Astrocyte (in vitro differentiated cells and primary cell): ENCODE measurements around the gene KIF18B. TPM values are rescaled to one million over a fixed set of nuclear protein-coding genes. Genes with fewer than 3 reads are reported as not detected.

Experiments
- DNase-seq: peaks from one replicate; pipeline ENCODE4 v3.0.0-alpha.2; 2010; ENCODE audit warnings: low read depth
- FAIRE-seq: peaks from 2 replicates; lab custom pipeline; 2011; peaks lifted over from hg19 to GRCh38; lab: Jason Lieb, UNC
- H2AFZ ChIP-seq: 2 replicates; pipeline ENCODE4 v1.6.0; 2012; ENCODE audit warnings: low read depth, low read length, inconsistent platforms
- H3K27ac ChIP-seq: 2 replicates; pipeline ENCODE4 v1.5.1; 2011; ENCODE audit warnings: low read depth, low read length, inconsistent platforms
- H3K27me3 ChIP-seq: 2 replicates; pipeline ENCODE4 v1.6.0; 2011; ENCODE audit warnings: low read length, inconsistent platforms; ENCODE audit not compliant: insufficient read depth
- H3K36me3 ChIP-seq: 2 replicates; pipeline ENCODE4 v1.5.1; 2011; ENCODE audit warnings: low read length, inconsistent platforms; ENCODE audit not compliant: insufficient read depth
- H3K4me1 ChIP-seq: 2 replicates; pipeline ENCODE4 v1.5.1; 2011; ENCODE audit warnings: low read length, inconsistent platforms; ENCODE audit not compliant: insufficient read depth
- H3K4me2 ChIP-seq: 2 replicates; pipeline ENCODE4 v1.6.0; 2012; ENCODE audit warnings: low read length, inconsistent platforms
- H3K4me3 ChIP-seq: 2 replicates; pipeline ENCODE4 v1.5.1; 2011; ENCODE audit warnings: low read depth, mild to moderate bottlenecking, low read length, inconsistent platforms; ENCODE audit not compliant: insufficient read depth
- H3K79me2 ChIP-seq: 2 replicates; pipeline ENCODE4 v1.6.0; 2012; ENCODE audit warnings: mild to moderate bottlenecking, low read length, inconsistent platforms; ENCODE audit not compliant: insufficient read depth
- H3K9ac ChIP-seq: 2 replicates; pipeline ENCODE4 v1.6.0; 2012; ENCODE audit warnings: mild to moderate bottlenecking, low read length, inconsistent platforms
- H3K9me3 ChIP-seq: 2 replicates; pipeline ENCODE4 v1.5.1; 2012; ENCODE audit warnings: low read depth, mild to moderate bottlenecking, low read length, inconsistent platforms; ENCODE audit not compliant: insufficient read depth
- H4K20me1 ChIP-seq: 2 replicates; pipeline ENCODE4 v1.6.0; 2012; ENCODE audit warnings: low read length, inconsistent platforms; ENCODE audit not compliant: insufficient read depth
- H3K27ac Mint-ChIP-seq: one replicate; pipeline ENCODE4 v1.8.0; 2021; ENCODE audit warnings: mild to moderate bottlenecking, mixed read lengths; ENCODE audit not compliant: unreplicated experiment
- H3K27me3 Mint-ChIP-seq: one replicate; pipeline ENCODE4 v1.8.0; 2021; ENCODE audit warnings: low read depth, mixed read lengths; ENCODE audit not compliant: unreplicated experiment
- H3K36me3 Mint-ChIP-seq: one replicate; pipeline ENCODE4 v1.8.0; 2021; ENCODE audit warnings: low read depth, mixed read lengths; ENCODE audit not compliant: unreplicated experiment
- H3K4me1 Mint-ChIP-seq: one replicate; pipeline ENCODE4 v1.8.0; 2021; ENCODE audit warnings: low read depth, mixed read lengths; ENCODE audit not compliant: unreplicated experiment
- H3K4me3 Mint-ChIP-seq: one replicate; pipeline ENCODE4 v1.8.0; 2021; ENCODE audit warnings: mild to moderate bottlenecking, moderate library complexity, mixed read lengths; ENCODE audit not compliant: unreplicated experiment
- H3K9me3 Mint-ChIP-seq: one replicate; pipeline ENCODE4 v1.8.0; 2021; ENCODE audit warnings: mild to moderate bottlenecking, mixed read lengths; ENCODE audit not compliant: unreplicated experiment
- EZH2 ChIP-seq: IDR thresholded peaks from 2 replicates; pipeline ENCODE4 v1.6.1; 2012; ENCODE audit warnings: mild to moderate bottlenecking, low read length, inconsistent platforms; ENCODE audit not compliant: insufficient read depth
- total RNA-seq: library from RNA; stranded (reverse); gene quantifications from 2 replicates; pipeline ENCODE4 v1.2.1, GENCODE V29; 2021
- TF ChIP-seq, protein P1 (sequence below): IDR thresholded peaks from 2 replicates; pipeline ENCODE4 v1.5.1; 2011; ENCODE audit warnings: low read depth, mild to moderate bottlenecking, inconsistent platforms, low read length, moderate library complexity; ENCODE audit not compliant: insufficient read depth

Gene KIF18B
- total RNA-seq, 1 donor from 2014 or later = 1.8 TPM

DNA sequence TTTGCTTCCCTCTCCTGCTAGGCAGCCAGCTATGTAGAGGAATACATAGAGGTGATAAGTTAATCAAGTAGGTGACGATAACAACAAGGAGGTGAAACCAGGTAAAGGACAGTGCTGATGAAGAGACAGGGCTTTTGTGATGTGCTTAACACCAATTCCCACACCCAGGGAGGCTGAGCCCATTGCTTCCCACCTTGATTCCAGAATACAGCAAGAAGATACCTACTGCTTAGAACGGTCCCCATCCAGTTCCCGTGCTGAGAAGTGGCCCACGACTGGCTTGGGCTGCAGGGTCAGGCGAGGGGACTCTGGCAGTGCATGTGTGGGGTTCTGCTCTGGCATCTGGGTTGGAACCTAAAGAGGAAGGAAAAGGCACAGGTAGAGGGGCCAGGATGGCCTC is 16.2 kb downstream of the KIF18B start:
- Histone ChIP-seq H3K4me2 (no peak overlapping the region), H3K4me3 (no peak overlapping the region), H3K4me1 (no peaks in the 10 kb centered on the region), H3K36me3 (peaks cover 9% of the 10 kb centered on the region), H3K9ac (no peak overlapping the region), H2AFZ (no peak overlapping the region), H3K27me3 (no peaks in the 10 kb centered on the region), H3K79me2 (peaks cover 19% of the 10 kb centered on the region), H3K27ac (no peak overlapping the region), H3K9me3 (no peaks in the 10 kb centered on the region), H4K20me1 (no peaks in the 10 kb centered on the region)
- no peak for TF ChIP-seq EZH2
- TF ChIP-seq, protein P1, sequence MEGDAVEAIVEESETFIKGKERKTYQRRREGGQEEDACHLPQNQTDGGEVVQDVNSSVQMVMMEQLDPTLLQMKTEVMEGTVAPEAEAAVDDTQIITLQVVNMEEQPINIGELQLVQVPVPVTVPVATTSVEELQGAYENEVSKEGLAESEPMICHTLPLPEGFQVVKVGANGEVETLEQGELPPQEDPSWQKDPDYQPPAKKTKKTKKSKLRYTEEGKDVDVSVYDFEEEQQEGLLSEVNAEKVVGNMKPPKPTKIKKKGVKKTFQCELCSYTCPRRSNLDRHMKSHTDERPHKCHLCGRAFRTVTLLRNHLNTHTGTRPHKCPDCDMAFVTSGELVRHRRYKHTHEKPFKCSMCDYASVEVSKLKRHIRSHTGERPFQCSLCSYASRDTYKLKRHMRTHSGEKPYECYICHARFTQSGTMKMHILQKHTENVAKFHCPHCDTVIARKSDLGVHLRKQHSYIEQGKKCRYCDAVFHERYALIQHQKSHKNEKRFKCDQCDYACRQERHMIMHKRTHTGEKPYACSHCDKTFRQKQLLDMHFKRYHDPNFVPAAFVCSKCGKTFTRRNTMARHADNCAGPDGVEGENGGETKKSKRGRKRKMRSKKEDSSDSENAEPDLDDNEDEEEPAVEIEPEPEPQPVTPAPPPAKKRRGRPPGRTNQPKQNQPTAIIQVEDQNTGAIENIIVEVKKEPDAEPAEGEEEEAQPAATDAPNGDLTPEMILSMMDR = no peak
- FAIRE-seq (no peak), DNase-seq (no peak)
- Mint-ChIP-seq H3K4me1 (no peaks in the 10 kb centered on the region), H3K36me3 (no peaks in the 10 kb centered on the region), H3K27ac (no peak overlapping the region), H3K9me3 (no peaks in the 10 kb centered on the region), H3K27me3 (peaks cover 6% of the 10 kb centered on the region), H3K4me3 (no peak overlapping the region)

GRCh38 chr17:44930667-44931066 is 16.9 kb downstream of the KIF18B start:
- H2AFZ ChIP-seq = no peak overlapping the region
- no peak overlapping the region for H3K4me2 ChIP-seq
- no peak overlapping the region for H3K27ac ChIP-seq

More at GRCh38 chr17:44930667-44931066, 16.9 kb downstream of the KIF18B start:
- Mint-ChIP-seq H3K36me3 (no peaks in the 10 kb centered on the region), H3K4me3 (no peak overlapping the region), H3K27me3 (peaks cover 8% of the 10 kb centered on the region), H3K4me1 (no peaks in the 10 kb centered on the region), H3K27ac (no peak overlapping the region), H3K9me3 (no peaks in the 10 kb centered on the region)
- Histone ChIP-seq H3K27me3 (no peaks in the 10 kb centered on the region), H3K79me2 (peaks cover 12% of the 10 kb centered on the region), H3K4me3 (no peak overlapping the region), H3K36me3 (peaks cover 6% of the 10 kb centered on the region), H3K4me1 (no peaks in the 10 kb centered on the region), H4K20me1 (no peaks in the 10 kb centered on the region), H3K9me3 (no peaks in the 10 kb centered on the region), H3K9ac (no peak overlapping the region)
- no peak for FAIRE-seq
- no peak for DNase-seq
- TF ChIP-seq EZH2 = no peak
- TF ChIP-seq, protein P1 = no peak
